Bone marrow (tissue), 2 donors: Measurements from ENCODE around the gene TRIM46.

Experiments used
- DNase-seq, 2 donors: peaks; one replicate each; lab custom pipeline; 2025; lab: John Stamatoyannopoulos, UW

TRIM46 gene

GRCh38 chr1:155173478-155174323 lies at the start of gene TRIM46:
TRIM46 (plus strand) TSS chr1:155173849; CDS start chr1:155173967, 118 bp downstream.
- DNase-seq: no peak

DNA sequence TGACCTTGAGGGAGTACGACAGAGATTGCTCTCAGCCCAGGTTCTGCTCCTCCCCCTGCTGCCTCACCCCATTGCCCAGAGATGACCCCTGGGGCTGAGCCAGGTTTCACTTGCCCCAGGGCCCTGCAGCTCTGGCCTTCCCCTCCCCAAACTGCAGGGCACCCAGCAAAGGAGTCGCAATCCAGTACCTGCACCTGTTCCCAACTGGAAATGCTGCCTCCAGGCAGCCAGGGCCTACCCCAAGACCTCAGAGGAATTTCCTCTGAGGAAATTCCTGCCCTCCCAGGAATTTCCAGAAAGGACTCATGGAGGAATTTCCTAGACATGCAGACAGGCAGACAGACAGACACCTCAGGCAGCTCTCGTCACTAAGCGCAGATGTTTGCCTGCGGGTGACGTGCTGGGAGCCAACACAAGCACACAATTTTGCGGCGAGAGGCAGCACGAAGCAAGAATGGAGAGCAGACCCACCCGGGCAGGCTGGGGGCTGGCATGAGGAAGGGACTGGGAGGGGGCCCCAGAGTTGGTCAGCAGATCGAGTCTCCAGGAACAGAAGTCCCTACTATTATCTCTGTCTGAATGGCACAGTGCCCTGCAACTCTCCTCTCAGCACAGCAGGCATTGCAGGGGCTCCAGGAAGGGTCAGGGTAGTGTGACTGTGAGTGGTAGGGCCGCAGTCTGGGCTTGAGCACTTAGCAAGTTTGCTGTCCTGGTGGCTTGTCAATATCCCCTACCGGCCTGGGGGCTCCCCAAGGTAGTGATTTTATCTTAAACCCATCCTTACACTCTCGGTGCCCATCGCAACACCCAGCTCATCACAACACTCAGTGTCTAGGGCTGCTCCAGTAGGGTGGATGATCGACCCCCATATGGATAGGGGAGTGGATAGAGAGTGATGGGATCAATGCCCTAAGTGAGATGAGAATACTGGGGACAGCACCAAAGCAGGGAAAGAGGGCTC lies 48.9 kb upstream of the TRIM46 start:
- no peak for DNase-seq

DNA sequence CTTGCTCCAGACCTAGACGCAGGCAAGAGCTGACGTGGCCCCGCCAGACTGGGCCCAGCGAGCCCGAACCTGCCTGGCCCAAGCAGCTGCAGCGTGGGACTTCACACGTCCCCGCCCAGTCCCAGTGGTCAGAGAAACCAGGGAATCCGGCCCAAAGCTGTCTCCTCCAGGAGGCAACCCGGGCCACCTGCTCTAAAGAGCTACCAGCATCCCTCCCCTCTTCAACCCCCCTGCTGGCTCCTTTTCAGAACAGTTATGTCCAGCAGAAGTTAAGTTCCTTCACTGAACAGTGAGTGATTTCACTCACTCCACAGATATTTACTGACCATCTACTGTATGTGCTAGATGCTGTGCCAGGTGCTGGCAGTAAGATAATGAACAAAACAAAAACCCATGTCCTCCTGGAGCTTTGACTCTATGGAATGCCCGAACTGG lies 48.1 kb upstream of the TRIM46 start:
- DNase-seq: no peak

- no peak for DNase-seq
Observed at GRCh38 chr1:155125946-155126555, 47.6 kb upstream of the TRIM46 start.

DNA sequence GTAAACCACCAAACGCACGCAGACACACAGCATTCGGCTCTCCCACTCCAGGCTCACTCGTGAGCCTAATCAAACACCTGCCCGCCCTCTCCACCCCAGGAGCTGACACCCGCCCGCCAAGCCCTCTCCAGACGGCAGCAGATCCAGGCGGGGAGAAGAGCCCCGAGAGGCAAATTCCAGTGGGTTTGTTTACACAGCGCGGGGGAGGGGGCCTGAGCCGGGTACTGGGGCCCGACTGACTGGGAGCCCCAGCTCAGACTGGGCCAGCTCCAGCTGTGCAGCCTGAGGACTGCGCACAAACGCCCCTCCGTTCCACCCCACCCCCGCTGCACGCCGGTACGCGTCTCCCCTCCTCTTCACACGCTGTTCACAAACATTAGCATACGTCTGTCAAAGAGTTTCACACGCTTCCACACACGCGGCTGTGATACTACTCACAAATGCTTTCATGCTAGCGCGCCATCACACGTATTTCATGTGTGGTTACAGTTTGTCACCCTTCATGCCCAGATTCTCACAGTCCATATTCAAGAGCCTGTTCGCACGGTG lies 47.0 kb upstream of the TRIM46 start:
- DNase-seq: no peak

- no peak for DNase-seq
Observed at GRCh38 chr1:155127105-155127966, 46.3 kb upstream of the TRIM46 start, which contains the start of gene EFNA1. EFNA1 (plus strand) TSS chr1:155127876; CDS start chr1:155127978, 102 bp downstream.

GRCh38 chr1:155127967-155128754 lies 45.5 kb upstream of the TRIM46 start:
- no peak for DNase-seq

GRCh38 chr1:155128755-155129473 lies 44.7 kb upstream of the TRIM46 start:
- peak in 1 of 2 donors; percentile 48 for DNase-seq

DNA sequence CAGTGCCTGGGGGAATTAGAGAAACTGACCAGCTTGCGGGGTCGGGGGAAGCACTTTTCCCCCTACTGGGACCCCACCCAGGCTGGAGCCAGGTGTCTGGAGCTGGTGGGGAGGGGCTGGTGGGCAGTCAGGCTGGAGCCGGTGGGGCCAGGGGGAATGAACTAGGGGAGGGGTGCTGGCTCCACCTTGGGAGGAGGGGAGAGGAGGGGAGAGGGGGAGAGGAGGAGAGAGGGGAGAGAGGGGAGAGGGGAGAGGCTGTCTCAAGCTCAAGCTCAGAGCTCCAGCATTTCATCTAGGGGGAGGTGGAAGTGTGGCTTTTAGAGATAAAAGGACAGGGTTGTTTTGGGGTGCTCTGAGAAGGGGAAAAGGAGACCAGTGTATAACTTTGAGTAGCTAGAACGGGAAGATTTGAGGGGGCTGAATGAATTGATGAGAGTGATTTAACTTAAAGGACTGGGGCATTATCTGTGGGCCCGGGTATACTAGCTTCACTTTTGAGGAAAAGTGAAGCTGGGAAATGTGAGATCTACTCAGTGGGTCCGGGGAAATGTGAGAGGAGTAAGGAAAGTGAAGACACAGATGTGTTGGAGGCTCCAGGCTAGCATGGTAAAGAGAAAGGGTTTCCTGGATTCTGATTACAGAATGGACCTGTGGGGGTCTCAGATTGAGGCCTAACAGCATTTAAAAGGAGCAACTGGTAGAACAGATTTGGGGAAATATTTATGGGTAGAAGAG lies 43.2 kb upstream of the TRIM46 start:
- DNase-seq: no peak

DNA sequence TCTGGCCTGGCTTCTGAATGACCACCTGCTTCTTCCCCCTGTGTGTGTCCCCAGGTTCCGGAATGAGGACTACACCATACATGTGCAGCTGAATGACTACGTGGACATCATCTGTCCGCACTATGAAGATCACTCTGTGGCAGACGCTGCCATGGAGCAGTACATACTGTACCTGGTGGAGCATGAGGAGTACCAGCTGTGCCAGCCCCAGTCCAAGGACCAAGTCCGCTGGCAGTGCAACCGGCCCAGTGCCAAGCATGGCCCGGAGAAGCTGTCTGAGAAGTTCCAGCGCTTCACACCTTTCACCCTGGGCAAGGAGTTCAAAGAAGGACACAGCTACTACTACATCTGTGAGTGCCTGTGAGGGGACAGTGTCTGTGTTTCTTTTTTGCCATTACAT lies 42.4 kb upstream of the TRIM46 start:
- no peak for DNase-seq

- DNase-seq: no peak
Observed at GRCh38 chr1:155131856-155132255, 41.8 kb upstream of the TRIM46 start.

DNA sequence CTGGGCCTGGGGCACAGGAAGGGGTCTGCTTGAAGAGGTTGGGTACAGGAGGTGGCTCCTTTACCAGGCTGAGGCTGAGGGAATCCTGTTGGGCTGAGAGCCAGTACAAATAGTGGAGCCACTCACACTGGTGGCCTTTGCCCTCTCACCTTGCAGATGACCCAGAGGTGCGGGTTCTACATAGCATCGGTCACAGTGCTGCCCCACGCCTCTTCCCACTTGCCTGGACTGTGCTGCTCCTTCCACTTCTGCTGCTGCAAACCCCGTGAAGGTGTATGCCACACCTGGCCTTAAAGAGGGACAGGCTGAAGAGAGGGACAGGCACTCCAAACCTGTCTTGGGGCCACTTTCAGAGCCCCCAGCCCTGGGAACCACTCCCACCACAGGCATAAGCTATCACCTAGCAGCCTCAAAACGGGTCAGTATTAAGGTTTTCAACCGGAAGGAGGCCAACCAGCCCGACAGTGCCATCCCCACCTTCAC lies 39.8 kb upstream of the TRIM46 start:
- DNase-seq: no peak

GRCh38 chr1:155134322-155134721 lies 39.3 kb upstream of the TRIM46 start:
- no peak for DNase-seq

DNA sequence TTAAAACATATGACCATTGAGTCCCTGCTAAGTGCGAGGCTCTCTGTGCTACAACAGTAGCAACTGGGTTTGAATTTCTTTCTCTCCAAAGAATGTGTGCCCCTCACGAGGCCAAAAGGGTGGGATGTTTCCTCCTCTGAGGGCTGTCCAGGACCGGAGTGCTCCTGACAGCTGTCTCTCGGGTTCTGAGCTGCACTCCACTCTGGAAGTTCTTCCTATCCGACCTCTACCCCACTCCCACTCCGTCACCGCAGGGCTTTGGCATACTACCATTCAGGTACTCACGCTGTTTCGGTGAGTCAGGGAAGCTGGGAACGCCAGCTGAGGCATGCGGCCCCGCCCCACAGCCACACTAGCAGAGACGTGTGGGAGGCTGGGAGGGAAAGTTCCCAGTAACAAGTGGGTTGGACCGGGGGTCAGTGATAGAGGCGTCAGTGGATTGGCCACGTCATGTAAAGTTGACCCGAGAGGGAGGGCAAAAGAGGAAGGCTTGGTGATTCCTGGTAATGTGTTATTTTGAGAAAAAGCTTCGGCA lies 38.7 kb upstream of the TRIM46 start:
- peak in 1 of 2 donors; percentile 80 for DNase-seq

DNA sequence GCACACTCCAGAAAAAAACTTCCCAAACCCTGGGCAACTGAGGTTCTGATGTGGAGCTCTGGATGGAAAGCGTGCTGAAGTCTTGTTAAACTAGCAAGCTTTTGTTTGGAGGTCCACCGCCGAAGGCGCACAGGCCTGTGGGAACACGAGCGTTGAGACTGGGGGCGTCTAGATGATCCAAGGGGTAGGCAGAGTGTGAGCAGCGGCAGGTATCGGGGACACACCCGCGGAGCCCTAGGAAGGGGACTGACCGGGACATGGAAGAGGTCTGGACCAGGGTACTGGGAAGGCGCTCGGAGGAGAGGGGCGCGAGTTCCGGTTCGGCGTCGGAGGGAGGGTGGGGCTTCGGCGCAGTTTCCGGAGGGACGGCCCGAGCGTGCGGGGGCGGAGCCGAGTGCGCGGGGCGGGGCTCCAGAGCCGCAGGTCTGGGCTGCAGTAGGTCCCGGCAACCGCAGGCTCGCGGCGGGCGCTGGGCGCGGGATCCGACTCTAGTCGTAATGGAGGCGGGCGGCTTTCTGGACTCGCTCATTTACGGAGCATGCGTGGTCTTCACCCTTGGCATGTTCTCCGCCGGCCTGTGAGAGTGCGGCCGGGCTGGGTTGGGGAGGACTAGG lies 38.1 kb upstream of the TRIM46 start, which contains the start of gene SLC50A1:
SLC50A1 (plus strand) TSS at position 438 of the 614 bp plus-strand sequence; CDS start at position 498, 60 bp downstream.
- peak; percentile 78 to 91 for DNase-seq

DNA sequence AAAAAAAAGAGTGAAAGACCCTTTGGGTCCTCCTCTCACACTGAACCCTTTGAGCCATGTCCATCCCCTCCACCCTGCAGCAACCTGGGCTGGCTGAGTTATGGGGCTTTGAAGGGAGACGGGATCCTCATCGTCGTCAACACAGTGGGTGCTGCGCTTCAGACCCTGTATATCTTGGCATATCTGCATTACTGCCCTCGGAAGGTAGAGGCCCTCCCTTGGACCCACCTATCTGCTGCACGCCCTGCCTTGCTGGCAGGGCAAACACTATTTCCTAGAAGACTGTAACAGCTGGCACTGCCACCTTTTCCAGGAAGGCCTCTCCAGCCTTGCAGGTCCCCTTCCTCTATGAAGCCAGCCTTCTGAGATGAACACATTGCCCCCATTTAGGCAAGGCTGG lies 36.9 kb upstream of the TRIM46 start:
- no peak for DNase-seq

GRCh38 chr1:155137154-155137949 lies 36.3 kb upstream of the TRIM46 start:
- no peak for DNase-seq
